OCI-LY1 (cell line): ENCODE measurements around the gene POLG.

ENCODE experiments used
- H2AFZ ChIP-seq: fragments of 200-600 bp; sonication (generic), shearing (Covaris generic); 2 replicates; pipeline ENCODE4 v1.6.0; 2014; ENCODE audit warnings: antibody characterized with exemption, mild to moderate bottlenecking, low read length
- H3F3A ChIP-seq: fragments of 200-600 bp; sonication (generic), shearing (Covaris generic); 2 replicates; pipeline ENCODE4 v1.6.0; 2014; ENCODE audit warnings: mild to moderate bottlenecking, antibody characterized with exemption, low read length, moderate library complexity; ENCODE audit not compliant: insufficient read depth
- H3K27ac ChIP-seq: fragments of 200-600 bp; sonication (generic); 2 replicates; pipeline ENCODE4 v1.5.1; 2014; ENCODE audit warnings: low read length, mixed run types, mild to moderate bottlenecking, low read depth; ENCODE audit not compliant: poor library complexity, severe bottlenecking
- H3K27me3 ChIP-seq: fragments of 200-600 bp; sonication (generic); 2 replicates; pipeline ENCODE4 v1.6.0; 2014; ENCODE audit warnings: antibody characterized with exemption, mild to moderate bottlenecking, low read length, moderate library complexity; ENCODE audit not compliant: insufficient read depth
- H3K36me3 ChIP-seq: fragments of 200-600 bp; sonication (generic); 2 replicates; pipeline ENCODE4 v1.6.1; 2014; ENCODE audit warnings: mild to moderate bottlenecking, antibody characterized with exemption, low read length, moderate library complexity, mixed read lengths; ENCODE audit not compliant: insufficient read depth
- H3K4me1 ChIP-seq: fragments of 200-600 bp; sonication (generic); 2 replicates; pipeline ENCODE4 v1.5.1; 2014; ENCODE audit warnings: mild to moderate bottlenecking, low read length, moderate library complexity; ENCODE audit not compliant: insufficient read depth, severe bottlenecking
- H3K4me2 ChIP-seq: fragments of 200-600 bp; sonication (generic), shearing (Covaris generic); 2 replicates; pipeline ENCODE4 v1.6.1; 2014; ENCODE audit warnings: low read length
- H3K4me3 ChIP-seq: fragments of 200-600 bp; sonication (generic); 2 replicates; pipeline ENCODE4 v1.5.1; 2014; ENCODE audit warnings: low read length, low read depth, mild to moderate bottlenecking, mixed read lengths; ENCODE audit not compliant: poor library complexity, severe bottlenecking
- H3K79me2 ChIP-seq: fragments of 200-600 bp; shearing (Covaris generic); 2 replicates; pipeline ENCODE4 v1.6.1; 2016; ENCODE audit warnings: mixed run types, low read length, mixed read lengths; ENCODE audit not compliant: insufficient read depth
- H3K9ac ChIP-seq: fragments of 200-600 bp; sonication (generic), shearing (Covaris generic); 2 replicates; pipeline ENCODE4 v1.6.1; 2014; ENCODE audit warnings: mild to moderate bottlenecking, low read length, mixed read lengths
- H3K9me2 ChIP-seq: fragments of 200-600 bp; sonication (generic), shearing (Covaris generic); 2 replicates; pipeline ENCODE4 v1.6.1; 2014; ENCODE audit warnings: low read depth, mild to moderate bottlenecking, low read length, mixed read lengths
- H3K9me3 ChIP-seq: fragments of 200-600 bp; shearing (Covaris generic); 2 replicates; pipeline ENCODE4 v1.6.1; 2014; ENCODE audit warnings: low read length, mixed read lengths
- H4K20me1 ChIP-seq: fragments of 200-600 bp; sonication (generic), shearing (Covaris generic); 2 replicates; pipeline ENCODE4 v1.6.0; 2016; ENCODE audit warnings: mild to moderate bottlenecking, low read length; ENCODE audit not compliant: insufficient read depth
- EZH2 ChIP-seq: fragments of 200-600 bp; sonication (generic), shearing (Covaris generic); IDR thresholded peaks from 2 replicates; pipeline ENCODE4 v1.8.0; 2017; ENCODE audit warnings: borderline replicate concordance, mixed run types, mild to moderate bottlenecking, antibody characterized with exemption, low read length, moderate library complexity, mixed read lengths
- TF ChIP-seq, protein P1 (sequence below): fragments of 200-600 bp; sonication (generic), shearing (Covaris generic); IDR thresholded peaks from 2 replicates; pipeline ENCODE4 v1.5.1; 2017; ENCODE audit warnings: mild to moderate bottlenecking, antibody characterized with exemption, low read length, moderate library complexity, mixed read lengths

Gene POLG

DNA sequence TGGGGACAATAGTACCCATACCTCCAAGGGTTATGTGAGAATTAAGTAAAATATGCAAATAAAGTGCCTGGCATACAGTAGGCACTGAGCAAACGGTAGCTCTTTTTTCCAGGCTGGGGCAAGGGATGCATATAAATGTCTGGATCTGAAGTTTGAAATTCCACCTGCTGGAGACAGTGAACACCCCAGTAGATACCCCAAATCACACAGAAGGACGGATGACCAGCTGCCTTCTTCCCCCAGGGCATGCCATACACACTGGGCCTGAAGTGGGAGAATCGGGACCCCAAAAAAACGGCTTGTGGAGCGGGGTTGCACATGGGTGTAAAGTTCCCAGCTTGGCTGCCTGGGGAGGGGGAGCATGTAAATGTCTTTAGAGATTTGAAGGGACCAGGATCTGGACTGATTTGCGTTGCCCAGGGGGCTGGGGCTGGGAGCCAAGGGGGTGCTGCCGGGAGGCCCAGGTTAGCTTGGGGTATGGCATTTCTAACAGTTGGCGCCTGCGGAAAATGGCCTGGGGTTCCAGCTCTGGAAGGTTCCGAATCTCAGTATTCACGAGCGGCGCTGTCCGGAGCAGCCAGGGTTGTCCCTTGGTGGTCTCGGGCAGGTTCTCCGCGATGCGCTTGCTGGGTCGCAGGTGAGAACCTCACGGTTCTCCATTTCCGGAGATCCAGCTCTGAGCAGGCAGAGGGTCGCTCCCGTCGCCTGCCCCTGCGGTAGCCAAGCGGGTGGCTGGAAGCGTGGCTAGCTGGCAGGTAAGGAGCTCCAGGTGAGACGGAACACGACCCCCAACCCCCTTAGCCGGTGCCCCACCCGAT, 42.6 kb upstream of the POLG start:
- no peaks in the 10 kb centered on the region for H3K4me1 ChIP-seq
- no peaks in the 10 kb centered on the region for H3K9me2 ChIP-seq
- no peak overlapping the region for H3K27ac ChIP-seq
- no peak overlapping the region for H2AFZ ChIP-seq
- H3K79me2 ChIP-seq, result no peaks in the 10 kb centered on the region
- no peaks in the 10 kb centered on the region for H4K20me1 ChIP-seq
- no peaks in the 10 kb centered on the region for H3K36me3 ChIP-seq
- peaks cover 13% of the 10 kb centered on the region; the same call in 1 of the 2 replicates for H3K27me3 ChIP-seq
- H3K9ac ChIP-seq, result no peak overlapping the region
- no peak overlapping the region for H3K4me2 ChIP-seq
- H3F3A ChIP-seq, result no peaks in the 10 kb centered on the region
- no peaks in the 10 kb centered on the region for H3K9me3 ChIP-seq
- no peak overlapping the region for H3K4me3 ChIP-seq
- TF ChIP-seq EZH2, result no peak
- TF ChIP-seq, protein P1, sequence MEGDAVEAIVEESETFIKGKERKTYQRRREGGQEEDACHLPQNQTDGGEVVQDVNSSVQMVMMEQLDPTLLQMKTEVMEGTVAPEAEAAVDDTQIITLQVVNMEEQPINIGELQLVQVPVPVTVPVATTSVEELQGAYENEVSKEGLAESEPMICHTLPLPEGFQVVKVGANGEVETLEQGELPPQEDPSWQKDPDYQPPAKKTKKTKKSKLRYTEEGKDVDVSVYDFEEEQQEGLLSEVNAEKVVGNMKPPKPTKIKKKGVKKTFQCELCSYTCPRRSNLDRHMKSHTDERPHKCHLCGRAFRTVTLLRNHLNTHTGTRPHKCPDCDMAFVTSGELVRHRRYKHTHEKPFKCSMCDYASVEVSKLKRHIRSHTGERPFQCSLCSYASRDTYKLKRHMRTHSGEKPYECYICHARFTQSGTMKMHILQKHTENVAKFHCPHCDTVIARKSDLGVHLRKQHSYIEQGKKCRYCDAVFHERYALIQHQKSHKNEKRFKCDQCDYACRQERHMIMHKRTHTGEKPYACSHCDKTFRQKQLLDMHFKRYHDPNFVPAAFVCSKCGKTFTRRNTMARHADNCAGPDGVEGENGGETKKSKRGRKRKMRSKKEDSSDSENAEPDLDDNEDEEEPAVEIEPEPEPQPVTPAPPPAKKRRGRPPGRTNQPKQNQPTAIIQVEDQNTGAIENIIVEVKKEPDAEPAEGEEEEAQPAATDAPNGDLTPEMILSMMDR, result no peak

DNA sequence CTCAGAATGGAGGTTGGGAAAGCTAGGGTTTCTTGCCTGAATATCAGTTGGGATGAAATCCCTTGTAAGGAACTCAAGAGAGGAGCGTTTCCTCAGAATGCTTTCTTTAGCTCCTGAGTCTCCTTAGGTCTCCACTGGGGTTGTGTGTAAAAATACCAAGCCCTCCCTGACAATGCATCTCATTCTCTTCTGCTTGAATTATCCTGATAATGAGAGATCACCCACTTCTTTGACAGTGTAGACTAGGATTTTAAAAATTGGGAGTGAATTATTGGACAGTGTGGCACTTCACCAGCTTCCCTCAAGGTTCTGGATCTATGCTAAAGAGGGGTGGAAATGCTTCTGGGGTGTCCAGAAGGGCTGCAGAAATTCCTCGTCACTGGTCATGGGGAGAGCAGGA, 41.8 kb upstream of the POLG start:
- Histone ChIP-seq H2AFZ (no peak overlapping the region), H3K9me2 (no peaks in the 10 kb centered on the region), H3K27ac (no peak overlapping the region), H3K4me2 (no peak overlapping the region), H3K9ac (no peak overlapping the region), H3K4me3 (no peak overlapping the region), H3K79me2 (no peaks in the 10 kb centered on the region), H3K27me3 (peaks cover 13% of the 10 kb centered on the region; the same call in 1 of the 2 replicates), H3K9me3 (no peaks in the 10 kb centered on the region), H3F3A (no peaks in the 10 kb centered on the region), H4K20me1 (no peaks in the 10 kb centered on the region), H3K4me1 (no peaks in the 10 kb centered on the region), H3K36me3 (no peaks in the 10 kb centered on the region)
- TF ChIP-seq, protein P1, result no peak
- no peak for TF ChIP-seq EZH2

DNA sequence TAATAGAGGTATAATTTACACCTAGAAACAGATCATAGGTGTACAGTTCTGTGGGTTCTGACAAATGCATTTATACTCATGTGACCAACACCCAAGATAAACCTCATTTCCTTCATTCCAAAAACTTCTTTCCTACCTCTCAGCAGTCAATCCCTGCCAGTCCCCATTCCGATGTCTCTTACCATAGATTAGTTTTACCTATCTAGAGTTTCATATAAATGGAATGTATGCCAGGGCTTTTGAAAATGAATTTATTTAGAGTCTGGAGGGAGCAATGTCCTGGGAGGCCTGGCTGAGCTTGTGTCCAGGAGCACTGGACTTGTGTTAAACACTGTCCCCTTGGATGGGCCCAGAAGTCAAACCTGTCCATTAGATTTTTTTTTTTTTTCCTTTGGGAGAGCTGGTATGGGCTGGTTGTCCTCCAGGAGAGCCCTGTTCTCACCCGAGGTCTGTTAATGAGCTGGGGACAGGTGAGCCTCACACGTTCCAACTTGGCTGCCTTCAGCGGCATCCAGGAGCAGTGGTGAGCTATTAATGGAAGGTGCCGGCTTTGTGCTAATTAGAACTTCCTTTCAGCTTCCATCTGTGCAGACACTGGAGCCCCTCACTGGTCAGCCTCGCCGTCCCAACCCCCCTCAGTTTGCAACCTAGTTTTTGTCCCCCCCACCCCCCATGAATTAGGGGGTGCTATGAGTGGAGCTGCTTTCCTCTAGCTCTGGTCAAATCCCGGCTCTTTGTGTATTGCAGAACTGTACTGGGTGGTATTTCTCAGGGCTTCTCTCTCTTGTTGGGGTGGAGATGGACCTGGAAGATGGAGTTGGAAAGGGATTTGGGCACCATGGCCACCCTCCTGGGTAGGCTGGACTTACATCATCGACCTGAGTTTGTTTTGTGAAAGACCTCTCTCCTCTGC, 40.7 kb upstream of the POLG start:
- Histone ChIP-seq H3K9ac (no peak overlapping the region), H3K9me3 (no peaks in the 10 kb centered on the region), H2AFZ (no peak overlapping the region), H3K9me2 (no peaks in the 10 kb centered on the region), H3K4me2 (no peak overlapping the region), H3K4me3 (no peak overlapping the region), H3K36me3 (no peaks in the 10 kb centered on the region), H3K4me1 (no peaks in the 10 kb centered on the region), H3K27ac (no peak overlapping the region), H3K27me3 (peaks cover 13% of the 10 kb centered on the region; the same call in 1 of the 2 replicates), H3K79me2 (no peaks in the 10 kb centered on the region), H4K20me1 (no peaks in the 10 kb centered on the region), H3F3A (no peaks in the 10 kb centered on the region)
- TF ChIP-seq, protein P1, result no peak
- TF ChIP-seq EZH2, result no peak
